Osteocyte (in vitro differentiated cells): ENCODE results near the gene CCL23. TPM values are rescaled to one million over a fixed set of nuclear protein-coding genes. Genes with fewer than 3 reads are reported as not detected.

ENCODE experiments used
- DNase-seq: peaks from one replicate; pipeline ENCODE4 v3.0.0; 2021; ENCODE audit warnings: mixed read lengths; ENCODE audit not compliant: unreplicated experiment; ENCODE audit errors: extremely low spot score
- H3K27ac Mint-ChIP-seq: one replicate; pipeline ENCODE4 v1.8.0; 2021; ENCODE audit warnings: mild to moderate bottlenecking, mixed read lengths; ENCODE audit not compliant: unreplicated experiment
- H3K27me3 Mint-ChIP-seq: one replicate; pipeline ENCODE4 v1.8.0; 2021; ENCODE audit warnings: mixed read lengths; ENCODE audit not compliant: unreplicated experiment
- H3K36me3 Mint-ChIP-seq: one replicate; pipeline ENCODE4 v1.8.0; 2021; ENCODE audit warnings: mixed read lengths; ENCODE audit not compliant: unreplicated experiment
- H3K4me1 Mint-ChIP-seq: one replicate; pipeline ENCODE4 v1.8.0; 2021; ENCODE audit warnings: mixed read lengths; ENCODE audit not compliant: unreplicated experiment
- H3K4me3 Mint-ChIP-seq: one replicate; pipeline ENCODE4 v1.8.0; 2021; ENCODE audit warnings: mild to moderate bottlenecking, moderate library complexity, mixed read lengths; ENCODE audit not compliant: unreplicated experiment
- H3K9me3 Mint-ChIP-seq: one replicate; pipeline ENCODE4 v1.8.0; 2021; ENCODE audit warnings: mixed read lengths; ENCODE audit not compliant: unreplicated experiment
- total RNA-seq: library from RNA; stranded (reverse); gene quantifications from 2 replicates; pipeline ENCODE4 v1.2.1, GENCODE V29; 2021
- TF ChIP-seq, protein P1 (sequence below): fragments of 200-600 bp; sonication (generic); IDR thresholded peaks from 2 replicates; pipeline ENCODE4 v1.5.0; 2021; ENCODE audit warnings: antibody characterized with exemption, mild to moderate bottlenecking, moderate library complexity

Gene CCL23
- total RNA-seq, 1 donor from 2014 or later, result not detected

DNA sequence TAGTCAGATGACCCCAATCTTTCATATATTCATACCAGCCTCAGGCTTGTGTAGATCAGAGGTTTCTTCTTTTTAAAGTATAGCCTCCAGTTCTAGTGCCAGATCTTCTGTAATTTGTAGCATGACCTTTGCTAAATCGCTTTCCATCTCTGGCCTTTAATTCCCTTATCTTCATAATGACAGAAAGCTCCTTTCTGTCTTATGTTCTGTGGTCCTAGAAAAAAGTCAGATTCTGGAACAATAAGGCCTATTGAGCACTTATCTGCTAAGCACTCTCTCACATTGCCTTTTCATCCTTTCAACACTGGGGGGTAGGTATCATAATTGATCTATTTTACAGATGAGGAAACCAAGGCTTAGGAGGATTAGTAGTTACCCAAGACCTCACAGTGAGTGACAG, 45.7 kb downstream of the CCL23 start:
- H3K4me3 Mint-ChIP-seq, result no peak overlapping the region
- DNase-seq, result no peak
- TF ChIP-seq, protein P1, sequence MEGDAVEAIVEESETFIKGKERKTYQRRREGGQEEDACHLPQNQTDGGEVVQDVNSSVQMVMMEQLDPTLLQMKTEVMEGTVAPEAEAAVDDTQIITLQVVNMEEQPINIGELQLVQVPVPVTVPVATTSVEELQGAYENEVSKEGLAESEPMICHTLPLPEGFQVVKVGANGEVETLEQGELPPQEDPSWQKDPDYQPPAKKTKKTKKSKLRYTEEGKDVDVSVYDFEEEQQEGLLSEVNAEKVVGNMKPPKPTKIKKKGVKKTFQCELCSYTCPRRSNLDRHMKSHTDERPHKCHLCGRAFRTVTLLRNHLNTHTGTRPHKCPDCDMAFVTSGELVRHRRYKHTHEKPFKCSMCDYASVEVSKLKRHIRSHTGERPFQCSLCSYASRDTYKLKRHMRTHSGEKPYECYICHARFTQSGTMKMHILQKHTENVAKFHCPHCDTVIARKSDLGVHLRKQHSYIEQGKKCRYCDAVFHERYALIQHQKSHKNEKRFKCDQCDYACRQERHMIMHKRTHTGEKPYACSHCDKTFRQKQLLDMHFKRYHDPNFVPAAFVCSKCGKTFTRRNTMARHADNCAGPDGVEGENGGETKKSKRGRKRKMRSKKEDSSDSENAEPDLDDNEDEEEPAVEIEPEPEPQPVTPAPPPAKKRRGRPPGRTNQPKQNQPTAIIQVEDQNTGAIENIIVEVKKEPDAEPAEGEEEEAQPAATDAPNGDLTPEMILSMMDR, result no peak
- H3K36me3 Mint-ChIP-seq, result no peaks in the 10 kb centered on the region
- H3K9me3 Mint-ChIP-seq, result no peaks in the 10 kb centered on the region
- peaks cover 3% of the 10 kb centered on the region for H3K4me1 Mint-ChIP-seq
- peaks cover 12% of the 10 kb centered on the region for H3K27me3 Mint-ChIP-seq
- no peak overlapping the region for H3K27ac Mint-ChIP-seq

DNA sequence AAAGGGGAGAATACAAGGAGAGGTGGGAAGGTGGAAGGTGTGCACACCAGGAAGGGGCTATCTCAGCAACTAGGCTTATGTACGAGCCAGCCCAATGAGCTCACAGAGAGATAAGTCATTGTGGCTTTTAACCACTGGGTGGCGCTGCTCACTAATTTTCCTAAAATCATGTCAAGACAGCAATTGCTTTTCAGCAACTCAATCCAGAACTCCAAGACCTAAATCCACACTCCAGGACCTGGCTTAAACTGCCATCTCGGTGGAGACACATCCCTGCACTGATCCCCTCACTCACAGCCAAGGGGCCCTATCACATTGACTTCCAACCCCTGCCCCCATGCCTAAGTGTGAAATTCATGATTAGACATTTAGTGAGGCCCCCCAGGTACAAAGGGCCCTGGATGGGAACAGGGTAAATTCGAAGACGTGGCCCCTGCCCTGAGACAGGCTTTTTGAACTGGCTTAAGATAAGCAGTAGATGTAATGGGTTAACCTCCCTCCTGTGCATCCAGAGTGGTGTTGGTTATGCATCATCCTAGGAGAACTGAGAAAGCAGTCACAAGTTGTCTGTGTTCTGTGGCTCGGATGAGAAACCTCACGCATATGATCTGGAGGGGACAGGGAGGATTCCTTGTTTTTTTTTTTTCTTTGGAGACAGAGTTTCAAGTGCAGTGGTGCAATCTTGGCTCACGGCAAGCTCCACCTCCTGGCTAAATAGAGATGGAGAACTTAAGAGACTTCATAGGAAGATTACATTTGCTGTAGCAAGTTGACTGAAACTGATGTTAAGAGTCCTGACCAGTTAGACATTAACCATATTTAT, 48.0 kb downstream of the CCL23 start:
- H3K27me3 Mint-ChIP-seq, result peaks cover 22% of the 10 kb centered on the region
- H3K4me1 Mint-ChIP-seq, result peaks cover 3% of the 10 kb centered on the region
- H3K4me3 Mint-ChIP-seq, result no peak overlapping the region
- no peaks in the 10 kb centered on the region for H3K36me3 Mint-ChIP-seq
- TF ChIP-seq, protein P1, result peak; percentile 85
- DNase-seq, result no peak
- H3K9me3 Mint-ChIP-seq, result no peaks in the 10 kb centered on the region
- no peak overlapping the region for H3K27ac Mint-ChIP-seq

DNA sequence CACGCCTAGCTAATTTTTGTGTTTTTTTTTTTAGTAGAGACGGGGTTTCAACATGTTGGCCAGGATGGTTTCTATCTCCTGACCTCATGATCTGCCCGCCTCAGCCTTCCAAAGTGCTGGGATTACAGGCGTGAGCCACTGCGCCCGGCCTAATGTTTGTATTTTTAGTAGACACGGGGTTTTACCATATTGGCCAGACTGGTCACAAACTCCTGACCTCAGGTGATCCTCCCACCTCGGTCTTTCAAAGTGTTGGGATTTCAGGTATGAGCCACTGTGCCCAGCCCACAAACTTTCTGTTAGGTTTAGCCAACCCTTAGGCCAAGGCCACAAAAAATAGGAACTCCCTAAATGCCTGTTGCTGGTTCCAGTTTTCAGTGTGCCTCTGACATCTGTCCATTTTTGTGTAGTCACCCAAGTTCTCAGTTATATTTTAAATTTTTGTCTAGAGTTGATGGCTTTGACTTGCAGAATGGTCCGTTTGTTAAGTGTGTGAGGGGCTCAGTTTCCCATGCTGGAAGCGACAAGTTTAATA, 49.2 kb downstream of the CCL23 start:
- no peaks in the 10 kb centered on the region for H3K4me1 Mint-ChIP-seq
- DNase-seq, result no peak
- H3K27ac Mint-ChIP-seq, result no peak overlapping the region
- H3K27me3 Mint-ChIP-seq, result peaks cover 28% of the 10 kb centered on the region
- TF ChIP-seq, protein P1, result no peak
- H3K9me3 Mint-ChIP-seq, result no peaks in the 10 kb centered on the region
- H3K36me3 Mint-ChIP-seq, result no peaks in the 10 kb centered on the region
- no peak overlapping the region for H3K4me3 Mint-ChIP-seq

DNA sequence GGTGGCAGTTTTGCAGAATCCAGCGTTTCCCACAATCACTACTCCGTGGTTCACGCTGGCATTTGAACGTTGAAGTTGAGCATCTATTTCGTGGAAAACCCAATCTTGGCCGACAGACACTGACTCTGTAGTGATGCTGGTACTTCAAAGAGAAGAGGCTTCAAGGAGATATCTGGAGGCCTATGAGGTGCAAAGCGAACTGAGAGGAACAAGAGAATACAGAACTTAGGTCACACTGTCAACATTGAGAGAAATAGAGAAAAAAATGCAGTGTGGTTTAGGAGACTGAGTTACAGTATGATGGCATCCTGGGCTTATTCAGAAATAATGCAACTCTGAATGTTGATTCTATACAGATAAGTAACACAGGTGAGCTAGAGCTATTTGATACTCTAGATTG, 52.5 kb downstream of the CCL23 start:
- TF ChIP-seq, protein P1, result no peak
- Mint-ChIP-seq H3K27me3 (peaks cover 32% of the 10 kb centered on the region), H3K36me3 (no peaks in the 10 kb centered on the region), H3K27ac (no peak overlapping the region), H3K9me3 (no peaks in the 10 kb centered on the region), H3K4me3 (no peak overlapping the region), H3K4me1 (no peaks in the 10 kb centered on the region)
- no peak for DNase-seq

DNA sequence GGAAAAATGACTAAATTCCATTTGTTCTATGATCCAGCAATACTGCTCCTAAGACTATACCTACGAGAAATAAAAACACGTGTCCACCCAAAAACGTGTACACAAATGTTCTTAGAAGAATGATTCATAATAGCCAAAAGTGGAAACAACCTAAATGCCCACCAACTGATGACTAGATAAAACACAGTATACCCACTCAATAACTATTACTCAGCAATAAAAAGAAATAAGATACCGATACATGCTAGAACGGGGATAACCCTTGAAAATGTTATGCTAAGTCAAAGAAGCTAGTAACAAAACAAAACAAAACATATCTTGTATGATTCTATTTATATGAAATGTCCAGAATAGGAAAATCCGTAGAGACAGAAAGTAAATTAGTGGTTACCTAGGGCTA, 54.1 kb downstream of the CCL23 start:
- Mint-ChIP-seq H3K4me1 (no peaks in the 10 kb centered on the region), H3K36me3 (no peaks in the 10 kb centered on the region), H3K9me3 (no peaks in the 10 kb centered on the region), H3K27ac (no peak overlapping the region), H3K4me3 (no peak overlapping the region), H3K27me3 (peaks cover 43% of the 10 kb centered on the region)
- TF ChIP-seq, protein P1, result no peak
- no peak for DNase-seq

Other genes starting within 250 kb of the CCL23 start
- 0.73 and 0.75 TPM in 2 replicates for gene MMP28, start 222.3 kb downstream of the CCL23 start, total RNA-seq
- gene TAF15, start 208.5 kb downstream of the CCL23 start, total RNA-seq, result 157 and 170 TPM in 2 replicates
- gene HEATR9, start 149.1 kb downstream of the CCL23 start, total RNA-seq, result not detected in 2 replicates
- gene CCL5, start 137.6 kb downstream of the CCL23 start, total RNA-seq, result not detected in 2 replicates
- 0.35 TPM in 1 of 2 replicates, not detected in the other for gene RDM1, start 87.2 kb downstream of the CCL23 start, total RNA-seq
- gene LYZL6, start 74.3 kb downstream of the CCL23 start, total RNA-seq, result not detected in 2 replicates
- gene CCL16, start 36.5 kb downstream of the CCL23 start, total RNA-seq, result not detected in 2 replicates
- gene CCL14, start 31.2 kb downstream of the CCL23 start, total RNA-seq, result not detected in 2 replicates
- not detected in 2 replicates for gene CCL15, start 16.4 kb downstream of the CCL23 start, total RNA-seq
- gene CCL18, start 46.3 kb upstream of the CCL23 start, total RNA-seq, result not detected in 2 replicates
- not detected in 2 replicates for gene CCL3, start 72.2 kb upstream of the CCL23 start, total RNA-seq
- not detected in 2 replicates for gene CCL4, start 85.9 kb upstream of the CCL23 start, total RNA-seq
- 11.7 and 12.6 TPM in 2 replicates for gene TBC1D3B, start 158.7 kb upstream of the CCL23 start, total RNA-seq
- gene CCL3L1, start 178.8 kb upstream of the CCL23 start, total RNA-seq, result not detected in 2 replicates
- not detected in 2 replicates for gene CCL4L2, start 193.1 kb upstream of the CCL23 start, total RNA-seq
- gene TBC1D3I, start 246.6 kb upstream of the CCL23 start, total RNA-seq, result 0.42 and 1.0 TPM in 2 replicates